ENCODE data around the gene PER2. TPM values are rescaled to one million over a fixed set of nuclear protein-coding genes. Genes with fewer than 3 reads are reported as not detected.
A peak's percentile ranks its signal among the peaks of the same experiment; 100 is the strongest.

PER2 gene
- total and polyA plus RNA-seq, 8 donors: 4.4 to 188 (median 23.2) TPM

DNA sequence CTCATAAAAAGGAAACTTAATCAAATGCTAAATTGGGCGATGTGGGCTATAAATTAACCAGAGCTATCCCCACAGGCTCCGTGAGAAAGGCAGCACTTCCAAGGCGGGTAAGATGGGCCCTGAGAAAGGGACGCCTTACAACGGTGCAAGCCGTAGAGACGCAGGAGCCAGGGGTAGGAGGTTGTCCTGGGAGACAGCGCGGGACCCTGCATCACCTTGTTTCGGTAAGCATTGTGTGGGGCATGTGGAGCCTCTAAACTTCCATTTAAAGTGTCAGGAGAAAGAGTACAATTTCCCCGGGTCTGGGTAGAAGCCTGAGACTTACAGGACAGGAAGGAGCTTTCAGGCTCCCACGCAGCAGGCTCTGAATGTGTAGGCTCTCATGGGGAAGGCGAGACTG is 1.2 kb upstream of the PER2 start:
- DNase-seq: peak in 1 of 2 donors; percentile 35
- H3K4me3 ChIP-seq: peak overlapping the region; percentile 64 to 89 (median 73)
- peaks cover 50 to 68% (median 66%) of the 10 kb centered on the region in 4 donors for H3K4me1 ChIP-seq

DNA sequence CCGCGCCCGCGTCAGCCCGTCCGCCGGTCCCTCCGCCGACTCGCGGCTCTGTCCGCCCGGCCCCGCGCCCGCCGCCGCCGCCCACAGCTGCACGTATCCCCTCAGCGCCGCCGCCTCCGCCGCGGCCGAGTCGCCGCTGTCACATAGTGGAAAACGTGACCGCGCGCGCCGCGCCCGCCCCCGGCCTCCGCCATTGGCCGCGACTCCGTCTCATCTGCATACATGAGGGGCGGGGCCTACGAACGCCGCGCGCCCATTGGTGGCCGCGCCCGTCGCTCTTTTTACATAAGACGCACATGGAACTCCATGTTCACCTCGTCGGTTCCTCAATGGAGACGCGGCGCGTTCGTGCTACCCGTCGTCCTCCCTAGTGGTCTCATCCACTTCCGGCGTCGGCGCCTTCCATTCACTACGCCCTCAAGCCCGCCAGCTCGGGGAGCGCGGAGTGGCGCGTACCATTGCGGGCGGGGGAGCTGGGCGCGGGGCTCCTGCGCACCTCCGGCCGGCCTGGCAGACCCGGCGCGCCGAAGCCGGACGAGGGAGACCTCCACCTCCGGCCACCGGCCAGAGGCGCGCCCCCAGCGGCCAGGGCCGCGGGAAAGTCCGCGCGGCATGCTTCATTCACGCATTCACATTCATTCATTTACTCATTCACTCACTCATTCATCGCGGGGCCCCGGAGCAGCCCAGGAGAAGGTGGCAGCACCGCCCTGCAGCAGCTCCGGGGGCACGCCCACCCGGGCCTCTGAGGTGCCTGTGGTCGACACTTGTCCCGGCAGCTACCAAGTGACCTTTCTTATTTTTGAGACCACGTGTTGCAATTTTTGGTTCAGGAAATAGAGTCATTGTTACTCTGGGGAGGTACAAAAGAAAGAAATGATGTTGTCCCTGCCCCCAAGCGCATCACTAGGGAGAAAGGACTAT is 502 bp upstream of the PER2 start:
- intact Hi-C loops (cut with DNase I; ENCODE audit: low total_unique reads): no loop called here
- H3K27ac ChIP-seq: peak overlapping the region; percentile 98 to 99 (median 98)
- H3K9me3 ChIP-seq: no peaks in the 10 kb centered on the region
- H3K27me3 ChIP-seq: no peaks in the 10 kb centered on the region
- no peaks in the 10 kb centered on the region for H3K36me3 ChIP-seq
- peaks cover 49 to 75% (median 67%) of the 10 kb centered on the region in 4 donors for H3K4me1 ChIP-seq
- TF ChIP-seq POLR2A (IDR thresholded peaks at IDR 0.05) (peak in 1 of 4 donors; percentile 60), POLR2AphosphoS5 (IDR thresholded peaks at IDR 0.05) (peak; percentile 92 to 97 (median 96)), EP300 (IDR thresholded peaks at IDR 0.05) (no peak)
- TF ChIP-seq, protein P1, sequence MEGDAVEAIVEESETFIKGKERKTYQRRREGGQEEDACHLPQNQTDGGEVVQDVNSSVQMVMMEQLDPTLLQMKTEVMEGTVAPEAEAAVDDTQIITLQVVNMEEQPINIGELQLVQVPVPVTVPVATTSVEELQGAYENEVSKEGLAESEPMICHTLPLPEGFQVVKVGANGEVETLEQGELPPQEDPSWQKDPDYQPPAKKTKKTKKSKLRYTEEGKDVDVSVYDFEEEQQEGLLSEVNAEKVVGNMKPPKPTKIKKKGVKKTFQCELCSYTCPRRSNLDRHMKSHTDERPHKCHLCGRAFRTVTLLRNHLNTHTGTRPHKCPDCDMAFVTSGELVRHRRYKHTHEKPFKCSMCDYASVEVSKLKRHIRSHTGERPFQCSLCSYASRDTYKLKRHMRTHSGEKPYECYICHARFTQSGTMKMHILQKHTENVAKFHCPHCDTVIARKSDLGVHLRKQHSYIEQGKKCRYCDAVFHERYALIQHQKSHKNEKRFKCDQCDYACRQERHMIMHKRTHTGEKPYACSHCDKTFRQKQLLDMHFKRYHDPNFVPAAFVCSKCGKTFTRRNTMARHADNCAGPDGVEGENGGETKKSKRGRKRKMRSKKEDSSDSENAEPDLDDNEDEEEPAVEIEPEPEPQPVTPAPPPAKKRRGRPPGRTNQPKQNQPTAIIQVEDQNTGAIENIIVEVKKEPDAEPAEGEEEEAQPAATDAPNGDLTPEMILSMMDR (IDR thresholded peaks at IDR 0.05): peak in 3 of 7 experiments; percentile 13 to 40 (median 26)
- H3K4me3 ChIP-seq: peak overlapping the region; percentile 64 to 89 (median 73)
- peak; percentile 99 to 100 for DNase-seq
- 0 to 1% (median 1%) methylated on average over 83 to 108 of the region's 108 CpGs for WGBS, 5 donors

More for the DNA sequence above, 1.2 kb upstream of the PER2 start:
- no peak for TF ChIP-seq POLR2AphosphoS5 (IDR thresholded peaks at IDR 0.05)
- TF ChIP-seq, protein P1 (IDR thresholded peaks at IDR 0.05): no peak
- TF ChIP-seq POLR2A (IDR thresholded peaks at IDR 0.05): no peak
- no peak for TF ChIP-seq EP300 (IDR thresholded peaks at IDR 0.05)
- H3K27me3 ChIP-seq: no peaks in the 10 kb centered on the region
- H3K27ac ChIP-seq: peak overlapping the region; percentile 98 to 99 (median 98)
- intact Hi-C loops (cut with DNase I; ENCODE audit: low total_unique reads): no loop called here
- 12 to 33% (median 20%) methylated on average over 13 of the region's 13 CpGs for WGBS, 5 donors
- H3K9me3 ChIP-seq: no peaks in the 10 kb centered on the region
- no peaks in the 10 kb centered on the region for H3K36me3 ChIP-seq

- intact Hi-C loops (cut with DNase I; ENCODE audit: low total_unique reads): no loop called here
- TF ChIP-seq, protein P1 (IDR thresholded peaks at IDR 0.05): no peak
- no peak for TF ChIP-seq POLR2A (IDR thresholded peaks at IDR 0.05)
- TF ChIP-seq POLR2AphosphoS5 (IDR thresholded peaks at IDR 0.05): no peak
- no peak for TF ChIP-seq EP300 (IDR thresholded peaks at IDR 0.05)
- Histone ChIP-seq H3K27ac (peak overlapping the region; percentile 98 to 99 (median 98)), H3K36me3 (no peaks in the 10 kb centered on the region), H3K4me3 (peak overlapping the region; percentile 64 to 89 (median 73)), H3K4me1 (peaks cover 51 to 85% (median 73%) of the 10 kb centered on the region in 4 donors), H3K9me3 (no peaks in the 10 kb centered on the region), H3K27me3 (no peaks in the 10 kb centered on the region)
- 25 to 45% (median 33%) methylated on average over 10 to 11 of the region's 11 CpGs for WGBS, 5 donors
- DNase-seq: peak in 1 of 2 donors; percentile 46
Observed at GRCh38 chr2:238286987-238287736, 1.2 kb downstream of the PER2 start.

DNA sequence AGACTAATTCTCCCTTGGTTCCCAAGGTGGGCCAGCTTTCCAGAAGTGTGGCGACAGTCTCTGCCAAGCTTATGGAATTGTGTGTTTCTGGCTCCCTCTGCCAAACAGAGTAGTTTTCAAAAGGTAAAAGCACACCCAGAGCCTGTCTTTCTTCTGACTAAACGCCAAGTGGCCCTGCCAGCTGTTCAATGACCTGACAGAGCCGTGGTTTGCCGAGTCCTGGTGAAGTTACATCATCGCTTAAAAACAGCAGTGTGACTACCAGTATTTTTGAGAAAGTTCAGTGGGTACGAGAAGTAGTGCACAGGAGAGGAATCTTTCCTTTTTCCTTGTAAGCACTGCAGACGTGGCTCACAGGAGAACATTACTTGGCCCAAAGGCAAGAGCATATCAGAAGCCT is 1.9 kb downstream of the PER2 start:
- TF ChIP-seq EP300 (IDR thresholded peaks at IDR 0.05) (peak; percentile 64), POLR2AphosphoS5 (IDR thresholded peaks at IDR 0.05) (peak; percentile 57 to 86 (median 86)), POLR2A (IDR thresholded peaks at IDR 0.05) (no peak)
- TF ChIP-seq, protein P1 (IDR thresholded peaks at IDR 0.05): no peak
- H3K9me3 ChIP-seq: no peaks in the 10 kb centered on the region
- peak overlapping the region; percentile 64 to 89 (median 73) for H3K4me3 ChIP-seq
- intact Hi-C loops (cut with DNase I; ENCODE audit: low total_unique reads): no loop called here
- H3K27ac ChIP-seq: peak overlapping the region; percentile 98 to 99 (median 98)
- H3K4me1 ChIP-seq: peaks cover 56 to 90% (median 79%) of the 10 kb centered on the region in 4 donors
- 14 to 34% (median 21%) methylated on average over 7 of the region's 7 CpGs for WGBS, 5 donors
- DNase-seq: peak; percentile 83 to 85
- H3K27me3 ChIP-seq: no peaks in the 10 kb centered on the region
- no peaks in the 10 kb centered on the region for H3K36me3 ChIP-seq
